Measurements from ENCODE around the gene TRIM66.

DNA sequence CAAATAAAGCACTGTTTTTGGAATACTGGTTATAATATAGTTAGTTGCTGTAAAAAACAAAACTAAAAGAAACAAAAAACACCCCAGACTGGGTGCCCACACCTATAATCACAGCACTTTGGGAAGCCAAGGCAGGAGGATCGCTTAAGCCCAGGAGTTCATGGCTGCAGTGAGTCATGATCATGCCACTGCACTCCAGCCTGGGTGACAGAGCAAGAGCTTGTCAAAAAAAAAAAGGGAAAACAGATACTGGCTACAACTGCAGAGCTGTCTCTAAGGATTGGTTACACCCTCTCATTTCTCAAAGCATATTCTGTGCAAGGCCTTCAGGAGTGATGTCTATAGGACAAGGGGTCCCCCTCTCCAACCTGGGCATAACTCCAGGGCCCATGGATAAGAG is 73.8 kb downstream of the TRIM66 start:
- TF ChIP-seq POLR2A (IDR thresholded peaks at IDR 0.05) (no peak), CTCF (IDR thresholded peaks at IDR 0.05) (no peak)

Measured in body of pancreas (tissue), 4 donors.